IMR-90 (cell line): ENCODE measurements around the gene SLC5A2. TPM values are rescaled to one million over a fixed set of nuclear protein-coding genes. Genes with fewer than 3 reads are reported as not detected.

Source experiments
- USF2 ChIP-seq: fragments of 150-350 bp; IDR thresholded peaks from 2 replicates; pipeline ENCODE4 v1.6.1; 2017; ENCODE audit warnings: mild to moderate bottlenecking, antibody characterized with exemption, low read length, low read depth
- polyA plus RNA-seq, 3 experiments: library from polyadenylated mRNA; depleted of rRNA; stranded (reverse); fragments of >200 nt; gene quantifications; 2 replicates each; pipeline ENCODE4 v1.2.3, GENCODE V29; 2012; ENCODE audit warnings: low replicate concordance in 1 of 3
- total RNA-seq: library from RNA; depleted of rRNA; stranded (reverse); fragments of >200 nt; gene quantifications from 2 replicates; pipeline ENCODE4 v1.2.3, GENCODE V29; 2012

SLC5A2 gene
- total and polyA plus RNA-seq, 2 of the 4 experiments (the other 2 are of a cell fraction), result not detected

GRCh38 chr16:31458844-31459686 is 23.9 kb upstream of the SLC5A2 start, which contains the start of gene ARMC5 (continued):
- no peak for TF ChIP-seq USF2
